HG02938 (cell line): ENCODE results near the gene NOSIP.

Experiments used
- ATAC-seq: cut with Tn5 transposase; IDR thresholded peaks from one replicate; pipeline ENCODE4 v1.9.1; 2021; ENCODE audit warnings: mild to moderate bottlenecking, moderate library complexity; ENCODE audit not compliant: unreplicated experiment

NOSIP gene

DNA sequence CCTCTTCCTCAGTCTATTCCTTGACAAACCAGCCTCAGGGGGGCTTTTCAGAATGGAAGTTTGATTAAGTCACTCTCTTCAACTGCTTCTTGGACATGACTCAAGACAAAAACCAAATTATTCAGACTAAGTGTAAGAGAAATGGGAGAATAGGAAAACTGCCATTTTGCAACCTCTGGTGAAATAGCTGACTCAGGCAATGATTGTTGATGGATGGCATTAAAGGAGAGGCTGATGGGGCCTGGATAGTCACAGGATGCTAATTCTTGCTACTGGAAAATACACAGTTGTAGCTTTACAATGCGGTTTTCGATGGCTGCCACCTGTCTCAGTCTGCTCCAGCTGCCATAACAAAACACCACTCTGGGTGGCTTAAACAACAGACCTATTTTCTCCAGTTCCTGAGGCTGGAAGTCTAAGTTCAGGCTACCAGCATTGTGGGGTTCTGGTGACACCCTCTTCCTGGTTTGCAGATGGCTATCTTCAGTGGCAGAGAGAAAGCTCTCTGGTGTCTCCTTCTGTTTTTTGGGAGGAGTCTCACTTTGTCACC lies 6.1 kb downstream of the NOSIP start:
- no peak for ATAC-seq

DNA sequence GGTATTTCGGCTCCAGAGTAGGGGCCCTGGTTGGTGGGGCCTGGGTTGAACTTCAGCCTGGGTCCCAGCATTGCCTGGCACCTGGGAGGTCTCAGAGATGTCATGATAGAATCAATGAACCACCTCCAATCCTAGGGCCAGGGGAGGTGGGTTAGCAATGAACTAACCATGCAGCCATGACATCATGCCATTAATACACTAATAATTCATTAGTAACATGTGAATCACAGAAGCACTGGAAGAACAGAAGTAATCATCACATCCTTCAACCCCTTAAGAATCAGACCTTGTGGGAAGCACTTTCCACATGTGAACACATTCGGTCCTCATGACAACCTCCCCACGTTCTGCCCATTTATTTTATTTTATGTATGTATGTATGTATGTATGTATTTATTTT lies 6.9 kb downstream of the NOSIP start:
- ATAC-seq, result no peak

DNA sequence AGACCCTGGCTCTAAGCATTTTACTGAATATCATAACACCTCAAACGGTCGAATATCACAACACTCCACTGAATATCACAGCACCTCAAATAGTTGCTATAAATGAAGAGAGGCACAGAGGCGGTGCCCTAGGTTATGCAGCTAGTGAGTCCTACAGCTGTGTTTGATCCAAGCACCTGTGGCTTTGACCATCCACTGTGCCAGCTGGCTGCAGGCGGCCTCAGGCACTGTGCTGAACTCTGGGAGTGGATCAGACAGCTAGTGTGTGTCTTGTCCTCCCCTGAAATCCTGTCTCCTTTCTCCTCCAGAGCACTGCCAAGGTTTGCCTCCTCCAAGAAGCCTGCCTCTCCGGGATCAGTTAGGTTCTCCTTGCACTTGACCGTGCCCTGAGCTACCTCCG lies 7.3 kb downstream of the NOSIP start:
- no peak for ATAC-seq

DNA sequence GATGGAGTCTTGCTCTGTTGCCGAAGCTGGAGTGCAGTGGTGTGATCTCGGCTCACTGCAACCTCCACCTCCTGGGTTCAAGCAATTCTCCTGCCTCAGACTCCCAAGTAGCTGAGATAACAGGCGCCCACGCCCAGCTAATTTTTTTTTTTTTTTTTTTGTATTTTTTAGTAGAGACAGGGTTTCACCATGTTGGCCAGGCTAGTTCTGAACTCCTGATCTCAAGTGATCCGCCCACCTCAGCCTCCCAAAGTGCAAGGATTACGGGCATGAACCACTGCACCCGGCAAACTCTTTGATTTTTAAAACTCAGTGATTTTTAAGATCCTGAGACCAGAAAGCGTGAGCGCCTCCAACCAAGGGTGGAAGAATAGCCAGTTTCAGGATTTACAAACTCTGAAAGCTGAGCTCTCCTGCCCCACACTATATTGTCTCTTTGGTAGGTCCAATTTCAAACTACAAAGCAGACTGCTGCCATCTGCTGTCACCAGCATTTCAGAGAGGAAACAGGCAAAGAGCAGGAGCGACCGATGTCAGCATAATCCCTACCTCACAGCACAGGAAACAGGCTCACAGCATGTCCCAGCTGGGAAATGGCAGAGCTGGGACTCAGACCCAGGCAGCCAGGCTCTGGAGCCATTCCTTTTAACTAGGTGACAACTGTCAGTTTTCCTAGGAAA lies 9.2 kb downstream of the NOSIP start:
- ATAC-seq, result no peak

DNA sequence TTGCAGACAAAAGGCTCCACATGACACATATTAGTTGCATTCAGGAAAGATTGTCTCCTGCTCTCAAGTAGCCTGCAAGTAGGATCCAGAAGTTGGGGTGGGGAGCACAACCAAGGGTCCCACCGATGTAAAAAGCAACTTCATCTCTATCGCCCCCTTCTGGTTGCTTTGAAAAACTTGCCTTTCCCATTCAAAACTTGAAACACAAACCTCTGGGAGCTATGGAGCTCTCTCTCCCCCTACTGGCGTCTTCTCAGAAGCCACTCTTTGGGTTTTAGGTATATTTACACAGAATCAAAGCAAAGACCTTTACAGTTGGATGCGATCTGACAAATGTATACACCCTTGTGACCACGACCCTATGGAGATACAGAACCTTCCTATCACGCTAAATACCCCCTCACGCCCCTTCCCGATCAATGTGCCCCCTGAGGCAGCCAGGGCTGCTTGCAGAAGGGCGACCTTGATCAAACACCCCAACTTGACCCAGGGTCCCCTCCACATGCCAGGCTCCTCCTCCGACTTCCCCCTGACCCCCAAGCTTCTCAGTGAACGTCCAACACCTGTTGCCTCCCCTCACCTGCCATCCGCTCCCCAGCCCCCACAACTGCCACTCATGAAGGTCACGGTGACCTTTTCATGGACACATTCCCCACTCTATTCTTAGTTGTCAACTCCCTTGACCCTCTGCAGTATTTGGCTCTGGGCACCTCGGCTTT lies 10.1 kb downstream of the NOSIP start:
- ATAC-seq, result no peak

DNA sequence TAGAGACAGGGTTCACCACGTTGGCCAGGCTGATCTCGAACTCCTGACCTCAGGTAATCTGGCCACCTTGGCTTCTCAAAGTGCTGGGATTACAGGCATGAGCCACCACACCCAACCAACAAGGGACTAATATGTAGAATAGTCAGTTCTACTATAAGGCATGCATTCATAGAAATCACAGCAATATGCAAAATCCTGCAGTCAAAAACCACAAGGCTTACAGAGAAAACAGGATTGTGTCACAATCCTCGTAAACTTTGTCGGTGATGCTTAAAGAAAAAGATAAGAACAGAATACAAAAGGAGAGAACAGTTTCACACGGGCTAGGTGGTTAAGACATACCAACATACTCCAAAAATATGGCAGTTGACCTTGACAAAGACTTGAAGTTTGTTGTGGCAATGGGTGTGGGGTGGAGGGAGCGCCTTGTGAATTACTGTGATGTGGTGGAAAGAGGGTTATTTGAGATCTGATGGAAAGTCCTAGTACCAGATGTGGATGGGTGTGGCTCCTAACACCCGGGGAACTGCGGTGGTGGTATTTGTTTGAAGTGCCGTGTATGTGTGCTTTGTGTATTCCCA lies 12.4 kb downstream of the NOSIP start:
- no peak for ATAC-seq

DNA sequence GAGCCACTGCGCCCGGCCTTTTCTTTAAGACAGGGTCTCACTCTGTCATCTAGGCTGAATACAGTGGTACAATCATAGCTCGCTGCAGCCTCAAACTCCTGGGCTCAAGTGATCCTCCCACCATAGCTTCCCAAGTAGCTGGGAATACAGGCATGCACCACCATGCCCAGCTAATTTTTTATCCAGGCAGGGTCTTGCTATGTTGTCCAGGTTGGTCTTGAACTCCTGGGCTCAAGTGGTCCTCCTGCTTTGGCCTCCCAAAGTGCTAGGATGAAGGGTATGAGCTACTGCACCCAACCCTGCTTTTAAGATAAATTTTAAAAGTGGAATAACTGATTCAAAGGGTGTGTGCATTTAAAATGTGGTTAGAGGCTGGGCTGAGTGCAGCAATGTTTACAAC lies 14.1 kb downstream of the NOSIP start:
- ATAC-seq, result no peak

DNA sequence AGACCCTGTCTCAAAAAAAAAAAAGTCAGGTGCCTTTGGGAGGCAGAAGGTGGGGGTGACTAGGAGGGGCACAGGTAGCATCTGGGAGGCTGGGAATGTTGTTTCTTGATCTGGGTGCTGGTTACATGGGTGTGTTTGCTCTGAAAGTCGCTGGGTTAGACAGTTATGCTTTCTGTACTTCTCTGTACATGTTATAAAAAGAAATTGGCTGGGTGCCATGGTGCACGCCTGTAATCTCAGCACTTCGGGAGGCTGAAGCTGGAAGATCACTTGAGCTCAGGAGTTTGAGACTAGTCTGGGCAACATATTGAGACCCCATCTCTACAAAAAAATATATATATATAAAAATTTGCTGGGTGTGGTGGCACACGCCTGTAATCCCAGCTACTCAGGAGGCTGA lies 15.1 kb downstream of the NOSIP start:
- ATAC-seq, result no peak

DNA sequence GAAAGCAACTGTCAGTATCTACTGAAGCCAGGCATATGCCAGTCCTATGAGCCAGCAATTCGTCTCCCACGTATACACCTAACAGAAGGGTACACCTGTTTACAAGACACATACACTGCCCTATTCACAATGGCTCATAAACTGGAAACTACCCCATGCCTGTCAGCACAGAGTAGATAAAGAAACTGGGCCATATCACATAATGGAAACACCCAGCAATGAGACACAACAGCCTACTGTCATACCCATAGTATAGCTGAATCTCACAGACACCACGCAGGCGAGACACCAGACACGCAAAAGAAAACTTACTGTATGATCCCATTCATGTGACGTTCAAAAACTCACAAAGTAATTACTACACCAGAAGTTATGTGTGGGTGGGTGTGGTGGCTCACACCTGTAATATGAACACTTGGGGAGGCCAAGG lies 15.7 kb downstream of the NOSIP start:
- no peak for ATAC-seq

DNA sequence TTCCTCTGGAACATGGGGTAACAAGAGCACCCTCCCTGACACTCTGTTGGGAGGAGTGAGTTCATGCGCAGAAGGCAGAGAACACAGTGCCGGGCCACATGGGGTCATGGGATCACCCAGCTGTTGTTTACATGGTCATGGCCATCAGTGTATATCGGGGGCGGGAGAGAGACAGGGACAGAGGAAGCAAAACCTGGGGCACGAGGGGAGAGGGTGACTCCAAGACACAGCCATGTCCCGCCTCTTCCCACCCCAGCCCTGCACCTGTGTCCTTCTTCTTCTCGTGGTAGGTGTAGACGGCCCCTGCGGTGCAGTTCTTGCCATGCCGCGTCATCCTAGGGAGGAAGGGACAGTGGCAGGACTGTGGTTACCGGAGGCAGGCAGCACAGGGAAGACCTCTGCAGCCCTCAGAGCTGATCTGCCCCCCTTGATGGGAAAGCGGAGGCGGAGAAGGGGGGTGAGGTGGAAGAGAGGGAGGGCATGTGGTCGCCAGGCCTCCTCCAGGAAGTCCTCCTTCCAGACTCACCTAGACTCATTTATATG lies 19.9 kb downstream of the NOSIP start:
- no peak for ATAC-seq

DNA sequence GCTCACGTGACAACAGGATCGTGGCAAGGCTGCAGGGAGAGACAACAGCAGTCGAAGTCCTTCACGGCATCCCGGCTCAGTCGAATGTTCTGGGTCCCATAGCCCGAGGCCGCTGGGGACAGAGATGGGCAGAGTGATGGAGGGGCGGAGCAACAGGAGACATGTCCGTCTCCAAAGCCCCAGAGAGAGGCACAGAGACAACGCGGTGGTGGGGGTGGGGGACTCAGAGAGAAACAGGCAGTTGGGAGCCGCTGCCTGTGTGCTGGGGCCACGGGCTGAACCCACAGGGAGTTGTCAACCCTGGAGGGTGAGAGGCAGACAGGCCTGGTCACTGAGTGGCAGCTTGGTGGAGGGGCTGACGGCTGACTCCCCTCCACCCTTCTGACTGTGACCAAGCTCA lies 20.4 kb downstream of the NOSIP start:
- ATAC-seq, result no peak

DNA sequence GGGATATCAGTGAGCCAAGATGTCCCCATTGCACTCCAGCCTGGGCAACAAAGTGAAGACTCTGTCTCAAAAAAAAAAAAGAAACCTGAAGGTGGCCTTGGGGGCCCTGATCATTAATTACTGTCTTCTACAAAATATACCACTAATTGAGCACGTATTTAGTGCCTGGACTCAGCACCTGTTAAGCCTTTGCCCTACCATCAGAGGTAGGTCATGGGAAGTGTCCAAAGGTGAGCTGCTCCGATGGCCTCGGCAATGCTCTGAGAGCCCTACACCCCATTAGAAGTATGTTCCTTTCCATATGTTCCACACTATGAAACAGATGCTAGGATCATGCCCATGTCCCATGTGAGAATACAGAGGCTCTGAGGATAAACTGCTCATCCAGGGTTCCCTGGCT lies 20.9 kb downstream of the NOSIP start:
- ATAC-seq, result no peak

DNA sequence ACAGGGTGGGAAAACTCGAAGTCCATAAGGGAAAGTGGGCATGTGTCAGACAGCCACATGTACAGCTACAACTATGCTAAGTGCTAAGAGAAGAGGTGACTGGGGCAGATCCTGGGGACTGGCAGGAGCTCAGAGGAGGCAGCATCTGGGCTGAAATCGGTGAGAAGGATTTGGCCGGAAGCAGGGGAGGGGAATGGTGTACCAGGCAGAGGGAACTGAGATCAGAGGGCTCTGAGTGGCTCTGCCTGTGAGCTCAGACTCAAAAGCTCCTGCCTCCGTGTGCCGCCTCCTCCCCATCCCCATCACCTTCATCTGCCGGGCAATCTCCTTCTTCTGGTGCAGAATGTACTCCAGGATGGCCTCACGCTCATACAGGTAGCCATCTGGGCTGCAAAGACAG lies 21.8 kb downstream of the NOSIP start:
- no peak for ATAC-seq

DNA sequence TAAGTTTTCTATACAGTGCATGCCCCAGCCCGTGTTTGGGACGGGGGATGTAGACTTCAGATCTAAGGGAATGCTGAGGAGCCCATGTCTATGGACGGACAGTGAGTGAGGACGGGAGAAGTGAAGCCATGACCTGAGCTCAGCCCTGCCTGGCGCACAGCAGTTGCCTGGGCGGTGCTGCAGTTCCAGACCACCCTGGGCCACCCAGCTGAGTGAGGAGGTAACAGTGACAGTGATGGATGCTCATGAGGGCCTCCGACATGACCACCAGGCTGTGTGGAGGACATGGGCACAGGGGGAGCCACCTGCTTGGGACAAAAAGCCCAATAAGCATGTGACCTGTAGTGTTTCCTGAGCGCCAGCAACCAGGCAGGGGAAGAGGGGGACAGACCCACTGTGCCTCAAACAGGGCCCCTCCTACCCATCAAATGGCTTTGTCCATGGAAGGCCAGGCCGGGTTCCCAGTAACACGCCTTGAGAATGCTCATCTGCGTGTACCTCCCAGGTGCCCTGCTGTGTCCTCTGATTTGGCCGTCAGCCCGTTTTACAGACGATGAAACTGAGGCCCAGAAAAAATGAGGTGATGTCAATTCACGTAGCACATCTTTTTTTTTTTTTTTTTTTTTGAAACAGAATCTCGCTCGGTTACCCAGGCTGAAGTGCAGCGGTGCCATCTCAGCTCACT lies 22.6 kb downstream of the NOSIP start:
- no peak for ATAC-seq

DNA sequence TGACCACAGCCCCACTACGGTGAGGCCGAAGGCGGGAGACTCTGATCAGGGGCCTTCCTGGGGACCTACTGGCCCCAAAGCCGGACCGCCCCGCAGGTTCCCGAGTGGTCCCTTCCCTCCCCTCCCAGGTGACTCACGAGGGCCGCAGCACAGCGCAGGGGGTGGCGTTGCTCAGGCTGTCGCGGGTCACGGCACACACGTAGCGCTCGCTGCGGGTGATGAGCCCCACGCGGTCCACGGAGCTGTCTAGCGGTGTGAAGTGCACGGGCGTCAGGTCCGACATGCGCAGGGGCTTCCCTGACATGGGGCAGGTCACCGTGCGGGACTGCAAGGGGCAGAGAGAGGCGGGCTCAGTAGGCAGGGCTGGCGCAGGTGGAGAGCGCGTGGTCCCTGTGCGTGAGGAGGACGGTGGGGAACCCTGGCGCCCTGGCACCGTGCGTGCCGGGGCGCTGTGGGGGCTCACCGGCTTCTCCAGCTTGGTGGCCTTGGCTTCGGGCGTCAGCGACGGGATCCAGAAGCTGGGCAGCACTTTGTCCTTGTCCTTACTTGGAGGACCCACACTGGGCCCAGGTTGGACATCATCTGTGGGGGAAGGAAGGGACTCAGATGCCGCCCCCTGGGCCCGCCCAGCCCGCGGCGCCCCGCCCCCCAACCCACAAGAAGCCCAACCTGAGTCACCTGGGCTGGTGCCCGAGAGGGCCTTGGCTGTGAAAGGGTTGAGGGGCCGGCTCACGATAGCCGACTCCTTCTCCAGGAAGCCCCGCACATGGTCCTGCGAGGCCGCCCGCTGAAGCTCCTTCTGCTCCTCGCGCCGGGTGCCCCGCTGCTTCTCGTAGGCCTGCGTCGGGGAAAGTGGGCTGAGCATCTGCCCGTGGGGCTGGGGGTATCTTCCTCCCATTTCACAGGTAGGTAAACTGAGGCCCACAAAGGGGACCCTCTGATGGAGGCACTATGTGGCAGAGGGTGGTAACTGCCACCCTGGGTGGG lies 23.7 kb downstream of the NOSIP start:
- no peak for ATAC-seq

DNA sequence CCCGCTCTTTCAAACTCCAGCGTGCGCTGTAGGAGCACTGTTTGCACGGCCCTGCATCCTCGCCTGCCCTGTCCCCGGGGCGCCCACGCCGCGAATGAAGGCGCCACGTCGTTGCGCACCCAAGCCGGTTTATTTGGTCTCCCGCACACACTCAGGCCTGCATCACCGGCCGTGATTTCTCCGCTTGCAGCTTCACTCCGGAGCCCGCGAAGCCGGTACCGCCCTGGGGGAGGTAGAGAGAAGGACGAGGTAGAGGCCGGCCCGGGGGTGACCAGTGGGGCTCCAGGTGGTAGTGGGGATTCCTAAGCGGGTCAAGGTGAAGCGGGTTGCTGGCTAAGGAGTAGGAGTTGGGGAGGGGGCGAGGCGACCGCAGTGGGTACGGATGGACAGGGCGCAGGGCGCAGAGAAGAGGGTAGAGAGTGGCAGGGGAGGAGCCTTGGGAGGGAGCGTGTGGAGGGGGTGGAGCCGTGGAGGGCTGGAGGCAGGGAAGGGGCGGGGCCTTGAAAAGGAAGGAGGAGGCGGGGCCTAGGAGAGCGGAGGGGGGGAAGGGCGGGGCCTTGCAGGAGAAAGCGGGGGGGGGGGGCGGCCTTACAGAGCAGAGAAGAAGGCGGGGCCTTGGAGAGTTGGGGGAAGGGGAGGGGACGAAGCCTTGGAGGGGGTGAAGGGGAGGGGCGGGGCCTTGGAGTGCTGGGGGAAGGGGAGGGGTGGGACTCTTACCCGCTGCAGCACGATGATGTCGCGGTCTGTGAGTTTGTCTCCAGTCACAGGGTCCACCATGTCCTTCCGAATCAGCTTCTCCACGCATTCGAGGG lies 24.6 kb downstream of the NOSIP start:
- ATAC-seq, result no peak

DNA sequence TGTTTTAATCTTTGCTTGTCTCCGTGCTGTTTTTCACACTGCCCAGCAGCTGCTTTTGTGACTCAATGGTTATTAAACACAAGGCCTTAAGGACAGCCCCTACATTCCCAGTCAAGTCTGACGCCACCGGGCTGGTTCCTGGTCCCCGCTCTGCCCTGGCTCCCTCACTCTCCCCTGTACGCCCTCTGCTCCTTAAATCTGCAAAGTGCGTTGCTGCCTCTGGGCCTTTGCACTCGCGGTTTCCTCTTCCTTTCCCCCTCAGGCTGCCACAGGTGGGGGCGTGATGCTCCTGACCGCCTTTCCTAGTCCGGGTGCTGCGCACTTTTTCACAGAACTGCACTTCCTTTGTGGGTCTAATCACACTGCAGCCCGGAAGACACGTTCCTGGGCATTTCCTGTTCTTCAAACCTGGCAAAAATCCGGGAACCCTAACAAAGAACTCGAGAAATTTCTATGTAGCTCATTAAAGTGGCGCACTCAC lies 25.6 kb downstream of the NOSIP start:
- no peak for ATAC-seq

DNA sequence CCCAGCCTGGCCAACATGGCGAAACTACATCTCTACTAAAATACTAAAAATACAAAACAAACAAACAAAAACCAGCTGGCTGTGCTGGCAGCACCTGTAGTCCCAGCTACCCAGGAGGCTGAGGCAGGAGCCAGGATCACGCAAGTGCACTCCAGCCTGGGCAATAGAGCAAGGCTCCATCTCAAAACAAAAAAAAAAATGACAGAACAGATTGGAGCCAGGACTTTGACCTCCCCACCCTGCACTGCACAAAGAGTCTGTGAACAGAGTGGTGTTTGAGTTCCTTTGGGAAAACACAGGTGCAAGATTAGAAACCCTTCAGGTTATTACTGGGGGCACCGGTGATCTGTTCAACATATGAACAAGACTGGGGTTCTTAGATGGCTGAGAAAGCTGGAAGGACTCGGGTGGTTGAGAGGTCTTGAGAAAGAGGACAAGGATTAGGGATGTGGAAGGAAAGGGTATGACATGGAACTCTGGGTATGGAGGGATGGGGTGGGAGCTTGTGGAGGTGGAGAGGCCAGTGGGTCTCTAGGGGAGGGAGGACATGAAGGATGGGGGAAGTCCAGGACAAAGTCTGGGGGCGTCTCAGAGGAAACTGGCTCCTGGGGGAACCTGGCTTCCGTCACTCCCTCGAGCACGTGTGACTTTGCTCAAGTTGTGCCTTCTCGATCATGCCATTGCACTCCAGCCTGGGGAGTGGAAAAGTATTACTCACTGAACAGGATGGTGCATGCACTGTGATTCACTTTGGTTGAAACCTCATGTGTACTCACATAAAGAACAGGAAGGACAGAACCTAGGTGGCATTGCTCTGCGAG lies 26.7 kb downstream of the NOSIP start:
- no peak for ATAC-seq
